SK-N-MC (cell line): Measurements from ENCODE around the gene ANTXR2.

Experiments
- EZH2 ChIP-seq: fragments of 200-600 bp; sonication (generic); IDR thresholded peaks from one replicate; pipeline ENCODE4 v1.6.1; 2017; ENCODE audit warnings: antibody characterized with exemption
- POLR2AphosphoS5 ChIP-seq: IDR thresholded peaks from 2 replicates; pipeline ENCODE4 v1.6.1; 2012; ENCODE audit warnings: mild to moderate bottlenecking, low read depth, low read length, borderline replicate concordance

- TF ChIP-seq EZH2 (no peak), POLR2AphosphoS5 (no peak; the same call in 1 of the 2 replicates)
Observed at GRCh38 chr4:79906303-79906702, 166.7 kb downstream of the ANTXR2 start.
